ENCODE results near the gene CHRM2.

CHRM2 gene

GRCh38 chr7:137045573-137045972 lies 177.1 kb downstream of the CHRM2 start:
- H3K9me3 ChIP-seq (ENCODE audit: severe bottlenecking): no peaks in the 10 kb centered on the region

GRCh38 chr7:137069249-137069963 lies 201.0 kb downstream of the CHRM2 start:
- peaks cover 16% of the 10 kb centered on the region for H3K4me1 ChIP-seq (ENCODE audit: insufficient read depth, poor library complexity, severe bottlenecking)
- TF ChIP-seq CTCF (IDR thresholded peaks at IDR 0.05; ENCODE audit: poor library complexity, severe bottlenecking): no peak
- H3K36me3 ChIP-seq (ENCODE audit: low read depth): no peaks in the 10 kb centered on the region
- H3K4me3 ChIP-seq (ENCODE audit: severe bottlenecking): no peak overlapping the region
- ATAC-seq (ENCODE audit: low read depth) (no peak), DNase-seq (ENCODE audit: low spot score) (no peak)
- no peaks in the 10 kb centered on the region for H3K9me3 ChIP-seq (ENCODE audit: severe bottlenecking)
- no peaks in the 10 kb centered on the region for H3K27me3 ChIP-seq (ENCODE audit: insufficient read depth, poor library complexity, severe bottlenecking)
- H3K27ac ChIP-seq (ENCODE audit: poor library complexity, severe bottlenecking): no peak overlapping the region

More at GRCh38 chr7:137045573-137045972, 177.1 kb downstream of the CHRM2 start:
- no peak overlapping the region for H3K27ac ChIP-seq (ENCODE audit: poor library complexity, severe bottlenecking)
- no peaks in the 10 kb centered on the region for H3K27me3 ChIP-seq (ENCODE audit: insufficient read depth, poor library complexity, severe bottlenecking)
- ATAC-seq (ENCODE audit: low read depth): no peak
- no peaks in the 10 kb centered on the region for H3K36me3 ChIP-seq (ENCODE audit: low read depth)
- TF ChIP-seq CTCF (IDR thresholded peaks at IDR 0.05; ENCODE audit: poor library complexity, severe bottlenecking): no peak
- no peak for DNase-seq (ENCODE audit: low spot score)
- H3K4me1 ChIP-seq (ENCODE audit: insufficient read depth, poor library complexity, severe bottlenecking): no peaks in the 10 kb centered on the region
- H3K4me3 ChIP-seq (ENCODE audit: severe bottlenecking): no peak overlapping the region
